ENCODE results near the gene PTPN3.

Gene PTPN3

DNA sequence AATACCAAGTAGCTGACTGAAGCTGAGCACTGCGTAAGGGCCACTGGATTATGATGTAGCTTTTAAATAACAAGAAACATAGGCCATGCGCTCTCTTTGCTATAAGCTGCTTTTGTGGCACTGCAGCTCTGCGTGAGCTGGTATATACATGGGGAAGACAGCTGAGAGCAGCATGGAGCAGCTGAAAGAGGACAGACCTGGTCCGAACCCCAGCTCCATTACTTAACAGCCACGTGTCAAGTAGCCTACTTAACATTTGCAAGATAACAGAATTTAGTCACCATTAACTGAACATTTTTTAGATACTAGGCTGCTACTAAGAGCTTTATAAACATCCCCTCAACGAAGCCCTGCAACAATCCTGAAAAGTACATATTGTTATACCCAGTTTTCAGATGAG, 69.3 kb downstream of the PTPN3 start:
- Histone ChIP-seq H3K9ac (ENCODE audit: low read length) (no peak overlapping the region), H2BK5ac (ENCODE audit: low read depth, low read length, poor library complexity, severe bottlenecking) (no peak overlapping the region), H3K79me1 (replicated peaks; ENCODE audit: low read length, poor library complexity, severe bottlenecking) (peaks cover 7% of the 10 kb centered on the region), H4K8ac (ENCODE audit: low read length) (peak overlapping the region; percentile 9), H3K36me3 (ENCODE audit: control insufficient read depth in 1 of 2, insufficient read depth in 2 of 2, low read depth in 1 of 2, low read length in 2 of 2) (peaks cover 0 to 44% of the 10 kb centered on the region in 2 experiments), H3K14ac (ENCODE audit: low read length in 2 of 2) (no peak overlapping the region), H2BK120ac (ENCODE audit: low read depth, low read length) (no peak overlapping the region), H3K4me2 (ENCODE audit: low read length, poor library complexity, severe bottlenecking) (no peak overlapping the region), H3K23ac (ENCODE audit: low read length in 2 of 2) (no peak overlapping the region), H2AFZ (ENCODE audit: low read depth, low read length) (no peak overlapping the region), H3K18ac (ENCODE audit: low read depth in 1 of 2, low read length in 2 of 2) (no peak overlapping the region), H3K4me1 (ENCODE audit: control insufficient read depth, insufficient read depth, low read depth, low read length) (no peaks in the 10 kb centered on the region), H2BK15ac (ENCODE audit: low read depth, poor library complexity, severe bottlenecking) (no peak overlapping the region), H3K9me3 (ENCODE audit: control insufficient read depth, low read length) (no peaks in the 10 kb centered on the region), H2AK5ac (ENCODE audit: low read length, severe bottlenecking) (no peak overlapping the region), H3K27me3 (ENCODE audit: control insufficient read depth in 1 of 2, insufficient read depth in 1 of 2, low read length in 2 of 2) (no peaks in the 10 kb centered on the region), H3K4ac (ENCODE audit: low read depth in 1 of 2, low read length in 2 of 2) (no peak overlapping the region), H3K27ac (ENCODE audit: low read length, poor library complexity, severe bottlenecking) (no peak overlapping the region), H4K91ac (ENCODE audit: low read length) (no peak overlapping the region), H2BK12ac (ENCODE audit: low read length in 2 of 2) (no peak overlapping the region), H3K4me3 (ENCODE audit: insufficient read depth in 1 of 2, low read depth in 1 of 2, low read length in 2 of 2) (no peak overlapping the region)
- peak; percentile 36 for DNase-seq
- 65% methylated on average over 6 of the region's 6 CpGs for WGBS

DNA sequence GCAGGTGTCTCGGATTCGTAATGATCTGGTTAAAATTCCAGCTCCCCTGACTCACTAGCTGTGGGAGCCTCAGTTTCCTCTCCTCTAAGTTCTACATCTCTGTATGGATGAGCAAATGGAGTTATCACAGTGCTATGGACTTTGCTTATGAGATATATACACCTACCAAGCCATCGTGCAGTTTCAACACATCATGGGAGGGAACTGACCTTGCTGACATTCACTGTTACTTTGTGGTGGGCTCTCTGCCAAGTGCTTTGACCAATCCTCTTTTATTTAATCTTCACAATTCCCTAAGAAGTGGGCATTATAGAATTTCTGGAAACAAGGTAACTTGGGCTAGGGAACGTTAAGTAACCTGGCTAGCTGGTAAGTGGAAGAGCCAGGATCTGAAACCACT, 70.2 kb downstream of the PTPN3 start:
- Histone ChIP-seq H3K9me3 (ENCODE audit: control insufficient read depth, low read length) (no peaks in the 10 kb centered on the region), H3K4me1 (ENCODE audit: control insufficient read depth, insufficient read depth, low read depth, low read length) (no peaks in the 10 kb centered on the region), H3K27ac (ENCODE audit: low read length, poor library complexity, severe bottlenecking) (no peak overlapping the region), H2BK15ac (ENCODE audit: low read depth, poor library complexity, severe bottlenecking) (no peak overlapping the region), H2BK120ac (ENCODE audit: low read depth, low read length) (no peak overlapping the region), H4K8ac (ENCODE audit: low read length) (no peak overlapping the region), H3K9ac (ENCODE audit: low read length) (no peak overlapping the region), H2AK5ac (ENCODE audit: low read length, severe bottlenecking) (no peak overlapping the region), H3K27me3 (ENCODE audit: control insufficient read depth in 1 of 2, insufficient read depth in 1 of 2, low read length in 2 of 2) (no peaks in the 10 kb centered on the region), H3K18ac (ENCODE audit: low read depth in 1 of 2, low read length in 2 of 2) (no peak overlapping the region), H3K4me2 (ENCODE audit: low read length, poor library complexity, severe bottlenecking) (no peak overlapping the region), H3K4ac (ENCODE audit: low read depth in 1 of 2, low read length in 2 of 2) (no peak overlapping the region), H3K23ac (ENCODE audit: low read length in 2 of 2) (no peak overlapping the region), H3K36me3 (ENCODE audit: control insufficient read depth in 1 of 2, insufficient read depth in 2 of 2, low read depth in 1 of 2, low read length in 2 of 2) (peaks cover 0 to 40% of the 10 kb centered on the region in 2 experiments), H2AFZ (ENCODE audit: low read depth, low read length) (no peak overlapping the region), H3K79me1 (replicated peaks; ENCODE audit: low read length, poor library complexity, severe bottlenecking) (peaks cover 7% of the 10 kb centered on the region), H4K91ac (ENCODE audit: low read length) (no peak overlapping the region), H3K14ac (ENCODE audit: low read length in 2 of 2) (no peak overlapping the region), H2BK5ac (ENCODE audit: low read depth, low read length, poor library complexity, severe bottlenecking) (no peak overlapping the region), H3K4me3 (ENCODE audit: insufficient read depth in 1 of 2, low read depth in 1 of 2, low read length in 2 of 2) (no peak overlapping the region), H2BK12ac (ENCODE audit: low read length in 2 of 2) (no peak overlapping the region)
- no peak for DNase-seq
- WGBS: 91% methylated on average over 2 of the region's 4 CpGs

GRCh38 chr9:109426626-109427402, 71.3 kb downstream of the PTPN3 start:
- peaks cover 0 to 34% of the 10 kb centered on the region in 2 experiments for H3K36me3 ChIP-seq (ENCODE audit: control insufficient read depth in 1 of 2, insufficient read depth in 2 of 2, low read depth in 1 of 2, low read length in 2 of 2)
- H2AK5ac ChIP-seq (ENCODE audit: low read length, severe bottlenecking): no peak overlapping the region
- H3K79me1 ChIP-seq (replicated peaks; ENCODE audit: low read length, poor library complexity, severe bottlenecking): peaks cover 6% of the 10 kb centered on the region
- H2AFZ ChIP-seq (ENCODE audit: low read depth, low read length): no peak overlapping the region
- H3K27ac ChIP-seq (ENCODE audit: low read length, poor library complexity, severe bottlenecking): no peak overlapping the region
- H4K91ac ChIP-seq (ENCODE audit: low read length): no peak overlapping the region
- H3K4me3 ChIP-seq (ENCODE audit: insufficient read depth in 1 of 2, low read depth in 1 of 2, low read length in 2 of 2): no peak overlapping the region
- H3K9ac ChIP-seq (ENCODE audit: low read length): no peak overlapping the region
- H2BK120ac ChIP-seq (ENCODE audit: low read depth, low read length): no peak overlapping the region
- no peak for DNase-seq
- no peak overlapping the region for H2BK5ac ChIP-seq (ENCODE audit: low read depth, low read length, poor library complexity, severe bottlenecking)
- H2BK15ac ChIP-seq (ENCODE audit: low read depth, poor library complexity, severe bottlenecking): no peak overlapping the region
- H4K8ac ChIP-seq (ENCODE audit: low read length): no peak overlapping the region
- no peaks in the 10 kb centered on the region for H3K4me1 ChIP-seq (ENCODE audit: control insufficient read depth, insufficient read depth, low read depth, low read length)
- 92% methylated on average over 9 of the region's 9 CpGs for WGBS
- H3K23ac ChIP-seq (ENCODE audit: low read length in 2 of 2): no peak overlapping the region
- no peak overlapping the region for H3K4me2 ChIP-seq (ENCODE audit: low read length, poor library complexity, severe bottlenecking)
- no peak overlapping the region for H3K14ac ChIP-seq (ENCODE audit: low read length in 2 of 2)
- no peak overlapping the region for H2BK12ac ChIP-seq (ENCODE audit: low read length in 2 of 2)
- no peaks in the 10 kb centered on the region for H3K27me3 ChIP-seq (ENCODE audit: control insufficient read depth in 1 of 2, insufficient read depth in 1 of 2, low read length in 2 of 2)
- H3K4ac ChIP-seq (ENCODE audit: low read depth in 1 of 2, low read length in 2 of 2): no peak overlapping the region
- H3K18ac ChIP-seq (ENCODE audit: low read depth in 1 of 2, low read length in 2 of 2): no peak overlapping the region
- H3K9me3 ChIP-seq (ENCODE audit: control insufficient read depth, low read length): no peaks in the 10 kb centered on the region

GRCh38 chr9:109424618-109425017, 73.5 kb downstream of the PTPN3 start:
- Histone ChIP-seq H3K23ac (ENCODE audit: low read length in 2 of 2) (no peak overlapping the region), H2BK120ac (ENCODE audit: low read depth, low read length) (no peak overlapping the region), H2AK5ac (ENCODE audit: low read length, severe bottlenecking) (no peak overlapping the region), H4K91ac (ENCODE audit: low read length) (no peak overlapping the region), H3K4me3 (ENCODE audit: insufficient read depth in 1 of 2, low read depth in 1 of 2, low read length in 2 of 2) (no peak overlapping the region), H3K14ac (ENCODE audit: low read length in 2 of 2) (no peak overlapping the region), H2BK15ac (ENCODE audit: low read depth, poor library complexity, severe bottlenecking) (no peak overlapping the region), H3K9me3 (ENCODE audit: control insufficient read depth, low read length) (no peaks in the 10 kb centered on the region), H3K4me2 (ENCODE audit: low read length, poor library complexity, severe bottlenecking) (no peak overlapping the region), H3K36me3 (ENCODE audit: control insufficient read depth in 1 of 2, insufficient read depth in 2 of 2, low read depth in 1 of 2, low read length in 2 of 2) (peaks cover 0 to 35% of the 10 kb centered on the region in 2 experiments), H3K4ac (ENCODE audit: low read depth in 1 of 2, low read length in 2 of 2) (no peak overlapping the region), H3K18ac (ENCODE audit: low read depth in 1 of 2, low read length in 2 of 2) (no peak overlapping the region), H3K9ac (ENCODE audit: low read length) (no peak overlapping the region), H4K8ac (ENCODE audit: low read length) (no peak overlapping the region), H3K27ac (ENCODE audit: low read length, poor library complexity, severe bottlenecking) (no peak overlapping the region), H2BK12ac (ENCODE audit: low read length in 2 of 2) (no peak overlapping the region), H2AFZ (ENCODE audit: low read depth, low read length) (no peak overlapping the region), H2BK5ac (ENCODE audit: low read depth, low read length, poor library complexity, severe bottlenecking) (no peak overlapping the region), H3K4me1 (ENCODE audit: control insufficient read depth, insufficient read depth, low read depth, low read length) (no peaks in the 10 kb centered on the region), H3K27me3 (ENCODE audit: control insufficient read depth in 1 of 2, insufficient read depth in 1 of 2, low read length in 2 of 2) (no peaks in the 10 kb centered on the region), H3K79me1 (replicated peaks; ENCODE audit: low read length, poor library complexity, severe bottlenecking) (peaks cover 11% of the 10 kb centered on the region)
- DNase-seq: no peak
